Fibroblast of lung (primary cell): ENCODE data around the gene UMOD. TPM values are rescaled to one million over a fixed set of nuclear protein-coding genes. Genes with fewer than 3 reads are reported as not detected.
A peak's percentile ranks its signal among the peaks of the same experiment; 100 is the strongest.

Experiments
- DNase-seq, 2 donors: peaks; one replicate each; pipeline versions ENCODE4 v3.0.0 to v3.0.0-alpha.2; 2010; ENCODE audit warnings: low read depth in 2 of 2
- H2AFZ ChIP-seq: 2 replicates; pipeline ENCODE4 v1.5.1; 2012; ENCODE audit warnings: low read length, control low read depth, inconsistent platforms
- H3K27ac ChIP-seq: 2 replicates; pipeline ENCODE4 v1.5.1; 2011; ENCODE audit warnings: low read length, control low read depth; ENCODE audit not compliant: insufficient read depth
- H3K27me3 ChIP-seq: 2 replicates; pipeline ENCODE4 v1.5.1; 2011; ENCODE audit warnings: mild to moderate bottlenecking, low read length; ENCODE audit not compliant: control insufficient read depth, insufficient read depth
- H3K36me3 ChIP-seq: 2 replicates; pipeline ENCODE4 v1.5.1; 2011; ENCODE audit warnings: low read length; ENCODE audit not compliant: control insufficient read depth, insufficient read depth
- H3K4me1 ChIP-seq: 2 replicates; pipeline ENCODE4 v1.5.1; 2011; ENCODE audit warnings: low read length; ENCODE audit not compliant: control insufficient read depth, insufficient read depth; ENCODE audit errors: extremely low read depth
- H3K4me2 ChIP-seq: 2 replicates; pipeline ENCODE4 v1.5.1; 2011; ENCODE audit warnings: low read length, control low read depth; ENCODE audit not compliant: insufficient read depth; ENCODE audit errors: extremely low read depth
- H3K4me3 ChIP-seq, 4 experiments: fragments of 200-600 bp in 1 of 4; sonication (generic) in 1 of 4; replicated peaks in 1 of 4; 2 replicates each; pipeline ENCODE4 v1.5.1; 2011 to 2016; ENCODE audit warnings: low read length in 4 of 4, low read depth in 3 of 4, mild to moderate bottlenecking in 3 of 4, control low read depth in 2 of 4, inconsistent platforms in 1 of 4, mixed read lengths in 1 of 4; ENCODE audit not compliant: insufficient read depth in 1 of 4; ENCODE audit errors: control extremely low read depth in 1 of 4
- H3K79me2 ChIP-seq: 2 replicates; pipeline ENCODE4 v1.5.1; 2012; ENCODE audit warnings: mild to moderate bottlenecking, low read length, inconsistent platforms; ENCODE audit not compliant: control insufficient read depth, insufficient read depth
- H3K9ac ChIP-seq: 2 replicates; pipeline ENCODE4 v1.5.1; 2011; ENCODE audit warnings: mild to moderate bottlenecking, low read length, control low read depth; ENCODE audit not compliant: insufficient read depth
- H3K9me3 ChIP-seq: 2 replicates; pipeline ENCODE4 v1.5.1; 2012; ENCODE audit warnings: low read depth, low read length; ENCODE audit not compliant: control insufficient read depth, insufficient read depth
- H4K20me1 ChIP-seq: 2 replicates; pipeline ENCODE4 v1.5.1; 2011; ENCODE audit warnings: low read length; ENCODE audit not compliant: control insufficient read depth, insufficient read depth; ENCODE audit errors: extremely low read depth
- EZH2 ChIP-seq: IDR thresholded peaks from 2 replicates; pipeline ENCODE4 v1.5.1; 2012; ENCODE audit warnings: low read length, control low read depth, mild to moderate bottlenecking; ENCODE audit errors: missing control alignments
- polyA plus RNA-seq, 2 donors: library from polyadenylated mRNA; depleted of rRNA in 1 of 2; stranded (reverse) in 1 of 2; unstranded in 1 of 2; fragments of >200 nt; gene quantifications; 2 replicates each; pipeline ENCODE4 v1.2.1, GENCODE V29; 2011 to 2012; ENCODE audit warnings: missing spikeins in 1 of 2
- total RNA-seq: library from RNA; depleted of rRNA; stranded (reverse); fragments of >200 nt; gene quantifications from 2 replicates; pipeline ENCODE4 v1.2.1, GENCODE V29; 2014
- TF ChIP-seq, protein P1 (sequence below), 2 donors: IDR thresholded peaks in 1 of 2; conservative IDR thresholded peaks in 1 of 2; 1 replicate in 1 of 2; 2 replicates in 1 of 2; pipeline ENCODE4 v1.5.1; 2011 to 2012; ENCODE audit warnings: low read length in 2 of 2, control low read depth in 1 of 2, inconsistent platforms in 1 of 2, low read depth in 1 of 2, mild to moderate bottlenecking in 1 of 2

Gene UMOD
- total and polyA plus RNA-seq, 2 donors (not counting 1 experiment from before 2014, with no cell fraction given), result not detected

- Histone ChIP-seq H3K4me3 (no peak overlapping the region), H4K20me1 (no peaks in the 10 kb centered on the region), H3K27me3 (no peaks in the 10 kb centered on the region), H3K27ac (no peak overlapping the region), H3K4me1 (no peaks in the 10 kb centered on the region), H3K9me3 (no peaks in the 10 kb centered on the region), H3K79me2 (no peaks in the 10 kb centered on the region), H3K36me3 (no peaks in the 10 kb centered on the region), H3K9ac (no peak overlapping the region), H2AFZ (no peak overlapping the region), H3K4me2 (no peak overlapping the region)
- DNase-seq, result no peak
- no peak for TF ChIP-seq EZH2
- TF ChIP-seq, protein P1, sequence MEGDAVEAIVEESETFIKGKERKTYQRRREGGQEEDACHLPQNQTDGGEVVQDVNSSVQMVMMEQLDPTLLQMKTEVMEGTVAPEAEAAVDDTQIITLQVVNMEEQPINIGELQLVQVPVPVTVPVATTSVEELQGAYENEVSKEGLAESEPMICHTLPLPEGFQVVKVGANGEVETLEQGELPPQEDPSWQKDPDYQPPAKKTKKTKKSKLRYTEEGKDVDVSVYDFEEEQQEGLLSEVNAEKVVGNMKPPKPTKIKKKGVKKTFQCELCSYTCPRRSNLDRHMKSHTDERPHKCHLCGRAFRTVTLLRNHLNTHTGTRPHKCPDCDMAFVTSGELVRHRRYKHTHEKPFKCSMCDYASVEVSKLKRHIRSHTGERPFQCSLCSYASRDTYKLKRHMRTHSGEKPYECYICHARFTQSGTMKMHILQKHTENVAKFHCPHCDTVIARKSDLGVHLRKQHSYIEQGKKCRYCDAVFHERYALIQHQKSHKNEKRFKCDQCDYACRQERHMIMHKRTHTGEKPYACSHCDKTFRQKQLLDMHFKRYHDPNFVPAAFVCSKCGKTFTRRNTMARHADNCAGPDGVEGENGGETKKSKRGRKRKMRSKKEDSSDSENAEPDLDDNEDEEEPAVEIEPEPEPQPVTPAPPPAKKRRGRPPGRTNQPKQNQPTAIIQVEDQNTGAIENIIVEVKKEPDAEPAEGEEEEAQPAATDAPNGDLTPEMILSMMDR (conservative IDR thresholded peaks at IDR 0.05 in 1 of 2, IDR thresholded peaks at IDR 0.05 in 1 of 2; ENCODE audit: low read depth in 1 of 2, low read length in 2 of 2), result no peak
These were observed 50.7 kb downstream of the UMOD start for GRCh38 chr16:20301840-20302239.

- Histone ChIP-seq H2AFZ (no peak overlapping the region), H3K36me3 (no peaks in the 10 kb centered on the region), H3K4me3 (no peak overlapping the region), H3K4me1 (no peaks in the 10 kb centered on the region), H3K9ac (no peak overlapping the region), H3K9me3 (no peaks in the 10 kb centered on the region), H3K27me3 (no peaks in the 10 kb centered on the region), H3K4me2 (no peak overlapping the region), H3K79me2 (no peaks in the 10 kb centered on the region), H3K27ac (no peak overlapping the region), H4K20me1 (no peaks in the 10 kb centered on the region)
- DNase-seq, result peak; percentile 7 to 41
- TF ChIP-seq, protein P1 (conservative IDR thresholded peaks at IDR 0.05 in 1 of 2, IDR thresholded peaks at IDR 0.05 in 1 of 2; ENCODE audit: low read depth in 1 of 2, low read length in 2 of 2), result peak; percentile 62 to 66
- TF ChIP-seq EZH2, result no peak
These were observed 52.0 kb downstream of the UMOD start for GRCh38 chr16:20300312-20301097.

DNA sequence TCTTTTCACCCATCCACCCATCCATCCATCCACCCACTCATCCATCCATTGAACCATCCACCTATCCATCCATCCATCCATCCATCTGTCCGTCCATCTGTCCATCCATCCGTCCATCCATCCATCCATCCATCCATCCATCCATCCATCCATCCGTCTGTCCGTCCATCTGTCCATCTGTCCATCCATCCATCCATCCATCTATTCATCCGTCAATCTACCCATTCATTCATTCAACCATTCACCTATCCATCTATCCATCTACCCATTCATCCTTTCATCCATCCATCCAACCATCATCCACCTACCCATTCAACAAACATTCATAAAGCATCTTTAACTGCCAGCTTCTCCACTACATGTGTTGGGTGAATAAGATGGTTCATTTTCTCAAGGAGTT, 54.1 kb downstream of the UMOD start:
- Histone ChIP-seq H3K4me1 (no peaks in the 10 kb centered on the region), H4K20me1 (no peaks in the 10 kb centered on the region), H3K9ac (no peak overlapping the region), H3K36me3 (no peaks in the 10 kb centered on the region), H3K4me3 (no peak overlapping the region), H3K27ac (no peak overlapping the region), H3K4me2 (no peak overlapping the region), H3K9me3 (no peaks in the 10 kb centered on the region), H3K27me3 (no peaks in the 10 kb centered on the region), H2AFZ (no peak overlapping the region), H3K79me2 (no peaks in the 10 kb centered on the region)
- DNase-seq, result no peak
- TF ChIP-seq EZH2, result no peak
- TF ChIP-seq, protein P1 (conservative IDR thresholded peaks at IDR 0.05 in 1 of 2, IDR thresholded peaks at IDR 0.05 in 1 of 2; ENCODE audit: low read depth in 1 of 2, low read length in 2 of 2), result no peak
